ENCODE data around the gene C14orf93. TPM values are rescaled to one million over a fixed set of nuclear protein-coding genes. Genes with fewer than 3 reads are reported as not detected.

The C14orf93 gene
- total and polyA plus RNA-seq, 5 donors, result 4.1 to 11.4 (median 6.6) TPM

DNA sequence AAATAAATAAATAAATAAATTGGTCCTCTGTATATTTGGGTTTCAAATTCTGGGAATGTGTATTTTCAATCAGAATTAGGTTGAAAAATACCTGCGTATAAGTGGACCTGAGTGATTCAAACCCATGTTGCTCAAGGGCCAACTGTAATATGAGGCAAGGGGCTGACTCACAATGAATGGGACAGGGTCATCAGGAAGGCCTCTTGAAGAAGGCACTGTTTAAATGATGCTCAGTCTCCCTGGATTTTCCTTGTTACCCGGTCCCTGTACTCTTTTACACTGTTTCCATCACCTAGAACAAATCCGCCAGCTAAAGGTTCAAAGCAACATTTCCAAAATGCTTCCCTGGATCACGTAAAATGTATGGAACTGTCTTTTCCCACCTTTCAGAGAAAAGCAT, 21.0 kb upstream of the C14orf93 start:
- WGBS, result 98% methylated on average over 4 of the region's 4 CpGs

DNA sequence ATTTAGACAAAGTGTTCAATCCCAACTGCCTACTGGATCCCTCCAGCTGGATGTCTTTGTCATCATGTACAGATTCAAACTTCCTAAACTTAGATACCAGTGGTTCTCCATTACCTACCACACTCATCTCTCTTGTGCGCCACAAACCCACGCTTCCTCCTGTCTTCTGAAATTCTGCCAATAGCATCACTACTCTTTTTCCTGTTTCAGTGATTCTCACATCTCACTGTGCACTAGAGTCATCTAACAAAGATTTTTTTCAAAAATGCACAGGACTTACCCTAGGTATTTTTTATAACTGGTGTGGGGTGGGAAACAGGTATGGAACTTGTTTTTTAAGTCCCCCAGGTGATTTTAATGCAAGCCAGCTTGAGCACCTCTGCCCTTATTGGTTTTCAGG, 18.9 kb upstream of the C14orf93 start:
- Histone ChIP-seq H3K27me3 (ENCODE audit: control insufficient read depth, insufficient read depth) (no peaks in the 10 kb centered on the region), H3K4me1 (ENCODE audit: control insufficient read depth, insufficient read depth, low read length) (peaks cover 7% of the 10 kb centered on the region), H3K9me3 (ENCODE audit: control insufficient read depth, low read length) (no peaks in the 10 kb centered on the region), H3K27ac (ENCODE audit: low read length) (no peak overlapping the region), H3K4me3 (ENCODE audit: low read length) (no peak overlapping the region)
- ATAC-seq (no peak), DNase-seq (no peak)
- intact Hi-C loops (cut with DNase I), result no loop called here
- whole genome bisulfite sequencing, result 65% methylated on average over 2 of the region's 2 CpGs

More for the DNA sequence above, 21.0 kb upstream of the C14orf93 start:
- intact Hi-C loops (cut with DNase I), result no loop called here
- Histone ChIP-seq H3K4me1 (ENCODE audit: control insufficient read depth, insufficient read depth, low read length) (peaks cover 8% of the 10 kb centered on the region), H3K9me3 (ENCODE audit: control insufficient read depth, low read length) (no peaks in the 10 kb centered on the region), H3K4me3 (ENCODE audit: low read length) (no peak overlapping the region), H3K27ac (ENCODE audit: low read length) (no peak overlapping the region), H3K27me3 (ENCODE audit: control insufficient read depth, insufficient read depth) (no peaks in the 10 kb centered on the region)
- DNase-seq (no peak), ATAC-seq (no peak)

- ATAC-seq, result no peak
- no peaks in the 10 kb centered on the region for H3K9me3 ChIP-seq (ENCODE audit: control insufficient read depth, low read length)
- 61% methylated on average over 4 of the region's 4 CpGs for WGBS
- H3K4me1 ChIP-seq (ENCODE audit: control insufficient read depth, insufficient read depth, low read length), result peaks cover 1% of the 10 kb centered on the region
- H3K27me3 ChIP-seq (ENCODE audit: control insufficient read depth, insufficient read depth), result no peaks in the 10 kb centered on the region
- no peak overlapping the region for H3K27ac ChIP-seq (ENCODE audit: low read length)
- DNase-seq, result no peak
- intact Hi-C loops (cut with DNase I), result no loop called here
- H3K4me3 ChIP-seq (ENCODE audit: low read length), result no peak overlapping the region
These were observed 15.3 kb upstream of the C14orf93 start for GRCh38 chr14:23025151-23025814.

- Histone ChIP-seq H3K4me3 (ENCODE audit: low read length) (no peak overlapping the region), H3K9me3 (ENCODE audit: control insufficient read depth, low read length) (no peaks in the 10 kb centered on the region), H3K27ac (ENCODE audit: low read length) (no peak overlapping the region), H3K4me1 (ENCODE audit: control insufficient read depth, insufficient read depth, low read length) (peaks cover 1% of the 10 kb centered on the region), H3K27me3 (ENCODE audit: control insufficient read depth, insufficient read depth) (no peaks in the 10 kb centered on the region)
- ATAC-seq (no peak), DNase-seq (no peak)
- 65% methylated on average over 7 of the region's 7 CpGs for WGBS
- intact Hi-C loops (cut with DNase I), result no loop called here
These were observed 14.7 kb upstream of the C14orf93 start for GRCh38 chr14:23024612-23025075.

- H3K4me1 ChIP-seq (ENCODE audit: control insufficient read depth, insufficient read depth, low read length), result no peaks in the 10 kb centered on the region
These were observed 13.8 kb upstream of the C14orf93 start for GRCh38 chr14:23023795-23024152.

DNA sequence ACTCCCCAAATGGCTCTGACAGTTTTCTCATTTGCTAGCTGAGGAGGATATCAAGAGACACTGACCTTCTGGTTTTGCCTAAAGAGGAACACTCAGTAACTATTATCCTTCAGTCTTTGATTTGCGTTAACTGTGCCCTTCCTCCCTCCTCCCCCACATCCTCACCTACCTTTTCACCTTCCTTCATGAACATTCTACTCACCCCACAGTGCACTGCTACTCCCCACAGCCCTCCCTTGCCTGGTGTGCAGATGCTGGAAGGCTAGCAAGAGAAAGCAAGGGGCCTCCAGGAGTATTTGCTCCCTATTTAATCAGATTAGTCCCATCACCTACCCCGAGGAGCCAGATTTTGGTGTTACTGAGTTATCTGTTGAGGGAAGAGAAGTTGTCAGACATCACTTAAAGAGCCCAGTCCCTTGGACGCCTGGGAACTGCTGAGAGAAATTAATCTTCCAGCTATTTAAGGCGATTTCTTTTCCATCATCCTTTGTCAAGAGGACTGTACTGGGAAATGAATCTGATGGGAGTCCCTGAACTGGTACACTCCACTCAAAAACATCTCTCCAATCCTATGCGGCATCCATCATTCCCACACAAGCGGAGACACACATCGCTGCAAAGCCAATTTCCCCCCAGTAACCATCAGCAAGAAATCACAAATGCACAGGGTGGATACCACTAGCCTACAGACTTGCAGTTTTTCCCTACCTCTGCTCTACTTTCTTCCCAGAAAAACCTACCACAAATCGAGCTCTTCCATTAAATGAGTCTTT, 13.3 kb upstream of the C14orf93 start:
- Histone ChIP-seq H3K4me3 (ENCODE audit: low read length) (no peak overlapping the region), H3K27ac (ENCODE audit: low read length) (no peak overlapping the region), H3K9me3 (ENCODE audit: control insufficient read depth, low read length) (no peaks in the 10 kb centered on the region), H3K27me3 (ENCODE audit: control insufficient read depth, insufficient read depth) (no peaks in the 10 kb centered on the region), H3K4me1 (ENCODE audit: control insufficient read depth, insufficient read depth, low read length) (no peaks in the 10 kb centered on the region)
- intact Hi-C loops (cut with DNase I), result no loop called here
- DNase-seq, result no peak
- ATAC-seq, result no peak
- WGBS, result 76% methylated on average over 8 of the region's 8 CpGs

More at GRCh38 chr14:23023795-23024152, 13.8 kb upstream of the C14orf93 start:
- Histone ChIP-seq H3K4me3 (ENCODE audit: low read length) (no peak overlapping the region), H3K27ac (ENCODE audit: low read length) (no peak overlapping the region), H3K27me3 (ENCODE audit: control insufficient read depth, insufficient read depth) (no peaks in the 10 kb centered on the region), H3K9me3 (ENCODE audit: control insufficient read depth, low read length) (no peaks in the 10 kb centered on the region)
- intact Hi-C loops (cut with DNase I), result no loop called here
- ATAC-seq (no peak), DNase-seq (no peak)
- 95% methylated on average over 2 of the region's 2 CpGs for WGBS

GRCh38 chr14:23021889-23022442, 12.0 kb upstream of the C14orf93 start:
- 54% methylated on average over 7 of the region's 7 CpGs for WGBS
- Histone ChIP-seq H3K4me1 (ENCODE audit: control insufficient read depth, insufficient read depth, low read length) (no peaks in the 10 kb centered on the region), H3K27ac (ENCODE audit: low read length) (no peak overlapping the region), H3K9me3 (ENCODE audit: control insufficient read depth, low read length) (no peaks in the 10 kb centered on the region), H3K27me3 (ENCODE audit: control insufficient read depth, insufficient read depth) (no peaks in the 10 kb centered on the region), H3K4me3 (ENCODE audit: low read length) (no peak overlapping the region)
- DNase-seq (no peak), ATAC-seq (no peak)
- intact Hi-C loops (cut with DNase I), result no loop called here

DNA sequence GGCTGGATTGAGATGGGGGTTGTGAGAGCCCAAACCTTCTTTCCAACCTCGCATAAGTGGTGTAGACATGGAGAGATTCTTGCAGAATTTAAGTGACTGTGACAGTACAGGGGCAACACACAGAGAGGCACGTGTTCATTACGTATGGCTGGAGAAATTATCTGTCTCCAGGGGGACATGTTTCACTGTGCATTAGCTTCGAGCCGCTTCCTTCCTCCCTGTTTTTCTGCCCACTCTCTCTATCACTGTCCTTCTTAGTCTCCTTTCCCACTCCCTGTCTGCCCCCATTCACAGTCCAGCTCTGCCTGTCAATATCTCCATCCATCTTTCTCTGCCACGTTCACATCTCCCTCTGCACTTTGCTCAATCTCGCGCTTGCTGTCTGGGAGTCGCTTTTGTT, 11.5 kb upstream of the C14orf93 start:
- Histone ChIP-seq H3K4me3 (ENCODE audit: low read length) (no peak overlapping the region), H3K27ac (ENCODE audit: low read length) (no peak overlapping the region), H3K4me1 (ENCODE audit: control insufficient read depth, insufficient read depth, low read length) (no peaks in the 10 kb centered on the region), H3K27me3 (ENCODE audit: control insufficient read depth, insufficient read depth) (no peaks in the 10 kb centered on the region), H3K9me3 (ENCODE audit: control insufficient read depth, low read length) (no peaks in the 10 kb centered on the region)
- intact Hi-C loops (cut with DNase I), result no loop called here
- 70% methylated on average over 9 of the region's 9 CpGs for WGBS
- no peak for ATAC-seq
- no peak for DNase-seq

DNA sequence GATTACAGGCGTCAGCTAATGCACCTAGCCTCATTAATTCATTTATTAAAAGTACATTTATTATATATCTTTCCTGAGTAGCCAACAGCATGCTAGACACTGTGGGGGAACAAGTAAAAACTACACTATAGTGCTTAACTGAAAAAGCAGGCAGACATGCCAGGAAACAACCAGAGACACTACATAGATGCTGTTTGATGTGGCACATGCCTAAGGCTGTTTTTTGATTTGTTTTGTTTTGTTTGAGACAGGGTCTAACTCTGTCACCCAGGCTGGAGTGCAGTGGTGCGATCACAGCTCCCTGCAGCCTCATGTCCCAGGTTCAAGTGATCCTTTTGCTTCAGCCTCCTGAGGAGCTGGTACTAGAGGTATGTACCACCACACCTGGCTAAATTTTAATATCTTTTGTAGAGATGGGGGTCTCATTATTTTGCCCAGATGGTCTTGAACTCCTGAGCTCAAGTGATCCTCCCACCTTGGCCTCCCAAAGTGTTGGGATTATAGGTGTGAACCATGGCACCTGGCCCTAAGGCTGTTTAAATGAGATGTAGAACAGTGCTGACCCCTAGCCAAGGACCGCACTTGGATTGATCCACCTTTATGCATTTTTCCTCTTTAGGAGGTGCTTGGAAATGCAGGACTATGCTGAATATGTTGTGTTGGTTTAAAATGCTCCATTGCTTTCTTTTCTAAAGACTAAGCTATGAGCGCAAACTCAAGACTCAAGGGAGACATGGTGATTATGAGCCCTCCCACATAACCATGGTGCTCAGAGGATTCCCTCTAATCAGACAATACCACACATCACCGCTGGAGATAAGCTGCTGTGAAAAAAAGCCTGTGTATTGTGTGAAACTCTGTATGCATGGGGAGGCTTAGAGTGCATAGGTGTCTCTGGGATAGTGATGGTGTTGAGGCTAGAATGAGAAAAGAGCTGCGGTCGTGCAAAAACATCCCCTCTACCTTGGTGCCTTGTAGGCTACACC, 10.5 kb upstream of the C14orf93 start:
- intact Hi-C loops (cut with DNase I), result no loop called here
- no peak overlapping the region for H3K4me3 ChIP-seq (ENCODE audit: low read length)
- ATAC-seq (no peak), DNase-seq (no peak)
- no peaks in the 10 kb centered on the region for H3K9me3 ChIP-seq (ENCODE audit: control insufficient read depth, low read length)
- 90% methylated on average over 7 of the region's 7 CpGs for WGBS
- H3K27ac ChIP-seq (ENCODE audit: low read length), result no peak overlapping the region
- H3K4me1 ChIP-seq (ENCODE audit: control insufficient read depth, insufficient read depth, low read length), result no peaks in the 10 kb centered on the region
- H3K27me3 ChIP-seq (ENCODE audit: control insufficient read depth, insufficient read depth), result no peaks in the 10 kb centered on the region

- H3K27ac ChIP-seq (ENCODE audit: low read length), result no peak overlapping the region
- H3K27me3 ChIP-seq (ENCODE audit: control insufficient read depth, insufficient read depth), result no peaks in the 10 kb centered on the region
- H3K4me1 ChIP-seq (ENCODE audit: control insufficient read depth, insufficient read depth, low read length), result no peaks in the 10 kb centered on the region
- DNase-seq, result no peak
- H3K4me3 ChIP-seq (ENCODE audit: low read length), result no peak overlapping the region
- intact Hi-C loops (cut with DNase I), result no loop called here
- no peak for ATAC-seq
- no peaks in the 10 kb centered on the region for H3K9me3 ChIP-seq (ENCODE audit: control insufficient read depth, low read length)
These were observed 8.2 kb upstream of the C14orf93 start for GRCh38 chr14:23018107-23018506.

All from right cardiac atrium (tissue), 5 donors.